Endothelial cell of umbilical vein (primary cell): Measurements from ENCODE around the gene AMZ1.

Experiments
- CTCF ChIP-seq, 2 donors: IDR thresholded peaks; 1 replicate in 1 of 2; 2 replicates in 1 of 2; pipeline ENCODE4 v1.5.1; 2011; ENCODE audit warnings: low read length in 2 of 2, mild to moderate bottlenecking in 2 of 2, moderate library complexity in 2 of 2, control low read depth in 1 of 2, inconsistent platforms in 1 of 2, low read depth in 1 of 2; ENCODE audit not compliant: insufficient read depth in 1 of 2; ENCODE audit errors: extremely low read depth in 1 of 2
- EZH2 ChIP-seq: IDR thresholded peaks from 2 replicates; pipeline ENCODE4 v1.6.1; 2012; ENCODE audit warnings: borderline replicate concordance, low read depth, mild to moderate bottlenecking, moderate library complexity, low read length, inconsistent platforms; ENCODE audit not compliant: severe bottlenecking
- POLR2AphosphoS5 ChIP-seq: IDR thresholded peaks from 2 replicates; pipeline ENCODE4 v1.6.1; 2012; ENCODE audit warnings: low read depth, mild to moderate bottlenecking, control low read depth, low read length, moderate library complexity; ENCODE audit not compliant: insufficient read depth

- no peak for TF ChIP-seq CTCF (IDR thresholded peaks at IDR 0.05; ENCODE audit: extremely low read depth in 1 of 2, insufficient read depth in 1 of 2, low read depth in 1 of 2, low read length in 2 of 2)
- TF ChIP-seq EZH2 = no peak
- no peak for TF ChIP-seq POLR2AphosphoS5
These were observed 17.8 kb upstream of the AMZ1 start for GRCh38 chr7:2670171-2670570.
